ENCODE data around the gene GYPC. TPM values are rescaled to one million over a fixed set of nuclear protein-coding genes. Genes with fewer than 3 reads are reported as not detected.

Gene GYPC
- polyA plus RNA-seq, 1 donor: 133 TPM

GRCh38 chr2:126732682-126733245 is 76.8 kb downstream of the GYPC start:
- no peak for DNase-seq

- no peak for DNase-seq
Observed at GRCh38 chr2:126733795-126734194, 77.8 kb downstream of the GYPC start.

GRCh38 chr2:126736133-126736874 is 80.3 kb downstream of the GYPC start:
- DNase-seq: no peak

GRCh38 chr2:126739141-126739540 is 83.2 kb downstream of the GYPC start:
- no peak for DNase-seq

GRCh38 chr2:126744640-126745039 is 88.7 kb downstream of the GYPC start:
- no peak for DNase-seq

Other genes with a start within 250 kb of the GYPC start
- not detected for gene TEX51, start 242.7 kb downstream of the GYPC start, polyA plus RNA-seq (ENCODE audit: insufficient read length)